GM19099 (cell line): ENCODE data around the gene RPS23.
A peak's percentile ranks its signal among the peaks of the same experiment; 100 is the strongest.

ENCODE experiments used
- POLR2A ChIP-seq: IDR thresholded peaks from 3 replicates; pipeline ENCODE4 v1.6.1; 2011; ENCODE audit warnings: low read depth; ENCODE audit not compliant: insufficient read length; ENCODE audit errors: extremely low read depth

RPS23 gene

GRCh38 chr5:82277987-82278710 lies at the start of gene RPS23:
Gene RPS23 (minus strand): TSS chr5:82278354. CDS start chr5:82278323, 31 bp downstream.
- peak; percentile 97 for TF ChIP-seq POLR2A

GRCh38 chr5:82327941-82328340 lies 49.8 kb upstream of the RPS23 start:
- TF ChIP-seq POLR2A, result no peak

GRCh38 chr5:82325996-82326395 lies 47.8 kb upstream of the RPS23 start:
- no peak for TF ChIP-seq POLR2A

- no peak for TF ChIP-seq POLR2A
These were observed 47.0 kb upstream of the RPS23 start for GRCh38 chr5:82325155-82325554.

GRCh38 chr5:82320966-82321365 lies 42.8 kb upstream of the RPS23 start:
- no peak for TF ChIP-seq POLR2A

- TF ChIP-seq POLR2A, result no peak
These were observed 41.7 kb upstream of the RPS23 start for GRCh38 chr5:82319651-82320376.

- no peak for TF ChIP-seq POLR2A
These were observed 41.0 kb upstream of the RPS23 start for GRCh38 chr5:82319192-82319591.

- no peak for TF ChIP-seq POLR2A
These were observed 37.0 kb upstream of the RPS23 start for GRCh38 chr5:82314964-82315758.

- no peak for TF ChIP-seq POLR2A
These were observed 34.9 kb upstream of the RPS23 start for GRCh38 chr5:82313016-82313415.

- TF ChIP-seq POLR2A, result no peak
These were observed 34.3 kb upstream of the RPS23 start for GRCh38 chr5:82312373-82312856.

- no peak for TF ChIP-seq POLR2A
These were observed 31.0 kb upstream of the RPS23 start for GRCh38 chr5:82309091-82309531.

GRCh38 chr5:82308416-82308815 lies 30.3 kb upstream of the RPS23 start:
- no peak for TF ChIP-seq POLR2A

GRCh38 chr5:82307451-82307850 lies 29.3 kb upstream of the RPS23 start:
- TF ChIP-seq POLR2A, result no peak

- TF ChIP-seq POLR2A, result no peak
These were observed 28.0 kb upstream of the RPS23 start for GRCh38 chr5:82306151-82306550.

- no peak for TF ChIP-seq POLR2A
These were observed 23.0 kb upstream of the RPS23 start for GRCh38 chr5:82301190-82301589.
